ENCODE data around the gene IL18.
A peak's percentile ranks its signal among the peaks of the same experiment; 100 is the strongest.
"Not testable (repeated sequence)": the region's sequence is repeated elsewhere in the genome, so short reads cannot be mapped to it uniquely, and the experiment has no call there.

The IL18 gene
- total RNA-seq = 0 to 0.07 reads per million in 2 donors

- no peak for DNase-seq
Observed at GRCh38 chr11:112163875-112164685, at the start of gene IL18. IL18 (minus strand) TSS chr11:112164094; CDS start chr11:112155053, 9,041 bp downstream.

- DNase-seq = no peak
Observed at GRCh38 chr11:112212710-112213109, 48.8 kb upstream of the IL18 start.

- DNase-seq = no peak
Observed at GRCh38 chr11:112212290-112212689, 48.4 kb upstream of the IL18 start.

- DNase-seq = no peak
Observed at GRCh38 chr11:112211536-112211935, 47.6 kb upstream of the IL18 start.

GRCh38 chr11:112210890-112211289 is 47.0 kb upstream of the IL18 start:
- DNase-seq = no peak

GRCh38 chr11:112206071-112206470 is 42.2 kb upstream of the IL18 start:
- DNase-seq = no peak

- no peak for DNase-seq
Observed at GRCh38 chr11:112200252-112200651, 36.4 kb upstream of the IL18 start.

- not testable (repeated sequence) for DNase-seq
Observed at GRCh38 chr11:112199101-112199500, 35.2 kb upstream of the IL18 start.

GRCh38 chr11:112196519-112197087 is 32.7 kb upstream of the IL18 start:
- DNase-seq = no peak

- no peak for DNase-seq
Observed at GRCh38 chr11:112195951-112196351, 32.1 kb upstream of the IL18 start.

- DNase-seq = not testable (repeated sequence)
Observed at GRCh38 chr11:112195113-112195512, 31.2 kb upstream of the IL18 start.

GRCh38 chr11:112186304-112186703 is 22.4 kb upstream of the IL18 start:
- no peak for DNase-seq

GRCh38 chr11:112185883-112186282 is 22.0 kb upstream of the IL18 start:
- DNase-seq = no peak

GRCh38 chr11:112182867-112183266 is 19.0 kb upstream of the IL18 start:
- DNase-seq = no peak

- no peak for DNase-seq
Observed at GRCh38 chr11:112179601-112180000, 15.7 kb upstream of the IL18 start.

- DNase-seq = no peak
Observed at GRCh38 chr11:112178936-112179335, 15.0 kb upstream of the IL18 start.

- DNase-seq = no peak
Observed at GRCh38 chr11:112178428-112178827, 14.5 kb upstream of the IL18 start.

GRCh38 chr11:112177589-112177988 is 13.7 kb upstream of the IL18 start:
- DNase-seq = no peak

GRCh38 chr11:112176077-112176476 is 12.2 kb upstream of the IL18 start:
- DNase-seq = no peak

GRCh38 chr11:112175599-112175952 is 11.7 kb upstream of the IL18 start:
- DNase-seq = no peak

- DNase-seq = peak; percentile 4
Observed at GRCh38 chr11:112174789-112175598, 11.1 kb upstream of the IL18 start, which contains the start of gene BCO2. BCO2 (plus strand) TSS chr11:112175512; CDS start chr11:112175602, 90 bp downstream.

- no peak for DNase-seq
Observed at GRCh38 chr11:112173152-112173551, 9.3 kb upstream of the IL18 start.

- no peak for DNase-seq
Observed at GRCh38 chr11:112172362-112172994, 8.6 kb upstream of the IL18 start.

All from T-helper 9 cell (primary cell).